Spleen (tissue), 7 donors: ENCODE measurements around the gene PCGF3.

Experiments
- CTCF ChIP-seq, 11 experiments: fragments of 200-600 bp in 7 of 11; fragments of 450-650 bp in 4 of 11; sonication (generic) in 4 of 11; IDR thresholded peaks in 8 of 11; conservative IDR thresholded peaks in 3 of 11; 1 replicate in 7 of 11; 2 replicates in 4 of 11; pipeline versions ENCODE4 v1.4.0 to v1.8.0; 2016 to 2021; ENCODE audit warnings: antibody characterized with exemption in 11 of 11, inconsistent platforms in 4 of 11, mild to moderate bottlenecking in 1 of 11
- POLR2AphosphoS5 ChIP-seq, 3 donors: sonication (generic); formaldehyde crosslinking; IDR thresholded peaks; one replicate each; pipeline ENCODE4 v1.5.1; 2017; ENCODE audit warnings: antibody characterized with exemption in 3 of 3
- donor health status: DM: no; HTN: no; CAD: no; lungs with moderate emphysema.
- donor health status: DM: no; HTN: no; CAD: no.
- donor health status: DM: no; HTN: no; CAD: no.

GRCh38 chr4:786861-787300 is 81.2 kb downstream of the PCGF3 start:
- peak in 10 of 11 experiments; percentile 34 to 67 (median 58) for TF ChIP-seq CTCF (IDR thresholded peaks at IDR 0.05 in 8 of 11, conservative IDR thresholded peaks at IDR 0.05 in 3 of 11)
- peak; percentile 77 to 87 (median 85) for TF ChIP-seq POLR2AphosphoS5 (IDR thresholded peaks at IDR 0.05)
